ENCODE measurements around the gene BICRAL.
"Not testable (repeated sequence)": the region's sequence is repeated elsewhere in the genome, so short reads cannot be mapped to it uniquely, and the experiment has no call there.

The BICRAL gene

DNA sequence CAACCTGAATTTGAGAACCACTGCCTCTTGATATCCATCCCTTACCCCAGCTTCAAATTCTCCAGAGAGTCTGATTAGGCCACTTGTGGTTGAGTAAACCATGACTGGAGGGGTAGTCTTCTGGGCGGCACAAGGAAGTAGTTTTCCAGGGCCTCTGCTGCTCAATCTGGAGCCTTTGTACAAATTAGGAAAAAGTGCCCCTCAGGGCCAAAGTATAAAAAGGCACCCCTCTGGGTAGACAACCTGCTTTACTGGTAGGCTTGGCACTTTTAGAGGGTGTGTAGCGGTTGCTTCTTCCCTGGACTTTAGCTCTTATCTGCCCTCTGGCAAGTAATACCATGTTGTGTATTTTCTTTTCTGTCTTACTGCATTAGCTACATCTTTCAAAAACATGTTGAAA, 64.7 kb downstream of the BICRAL start:
- no peak for DNase-seq

DNA sequence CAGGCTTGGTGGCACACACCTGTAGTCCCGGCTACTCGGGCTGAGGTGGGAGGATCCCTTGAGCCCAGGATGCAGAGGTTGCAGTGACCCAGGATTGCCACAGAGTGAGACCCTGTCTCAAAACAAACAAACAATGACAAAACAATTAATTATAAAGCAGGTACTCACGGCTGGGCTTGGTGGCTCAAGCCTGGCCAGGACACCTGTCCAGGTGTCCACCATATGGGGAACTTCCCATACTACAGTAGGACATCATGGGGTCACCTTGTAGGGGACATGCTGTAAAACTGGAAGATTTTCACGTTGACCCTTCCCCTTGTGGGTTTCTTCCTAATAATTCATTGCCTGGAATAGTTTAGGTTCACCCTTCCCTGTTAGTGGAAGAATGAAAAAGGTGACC, 66.8 kb downstream of the BICRAL start:
- no peak for DNase-seq

DNA sequence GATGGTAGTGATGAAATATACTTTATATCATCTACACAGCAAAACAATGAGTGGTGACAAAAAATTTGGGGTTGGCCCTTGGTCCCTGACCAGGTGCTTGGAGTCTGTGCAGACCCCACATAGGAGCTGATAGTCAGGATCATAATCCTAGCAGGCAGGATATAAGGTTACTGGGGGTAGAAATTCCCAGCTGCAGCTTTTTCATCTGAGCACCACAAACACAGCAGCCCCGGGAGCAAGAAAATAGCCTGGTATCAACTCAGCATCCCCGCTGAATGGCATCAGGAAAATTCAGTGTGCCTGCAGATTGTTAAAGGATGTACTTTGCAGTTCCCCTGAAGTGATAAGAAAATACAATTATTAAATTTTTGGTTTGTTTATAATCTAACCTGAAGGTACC, 69.7 kb downstream of the BICRAL start:
- DNase-seq = no peak

DNA sequence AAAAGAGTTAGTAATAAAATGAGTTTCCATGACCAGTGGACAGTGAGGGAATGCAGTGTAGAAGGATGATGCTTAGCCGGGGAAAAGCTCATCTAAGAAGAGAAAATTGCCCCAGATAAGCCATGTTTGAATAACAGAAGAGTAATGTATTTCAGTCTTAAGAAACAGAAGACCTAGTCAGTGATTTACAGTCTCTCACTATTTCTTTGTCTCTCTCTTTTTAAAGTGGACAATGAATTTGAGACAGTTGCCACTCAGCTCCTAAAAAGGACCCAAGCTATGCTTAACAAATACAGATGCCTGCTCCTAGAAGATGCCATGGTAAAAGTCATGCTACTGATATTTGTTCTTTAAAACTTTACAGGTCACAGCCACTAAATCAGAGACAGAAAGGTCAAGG, 78.2 kb downstream of the BICRAL start:
- DNase-seq = no peak

DNA sequence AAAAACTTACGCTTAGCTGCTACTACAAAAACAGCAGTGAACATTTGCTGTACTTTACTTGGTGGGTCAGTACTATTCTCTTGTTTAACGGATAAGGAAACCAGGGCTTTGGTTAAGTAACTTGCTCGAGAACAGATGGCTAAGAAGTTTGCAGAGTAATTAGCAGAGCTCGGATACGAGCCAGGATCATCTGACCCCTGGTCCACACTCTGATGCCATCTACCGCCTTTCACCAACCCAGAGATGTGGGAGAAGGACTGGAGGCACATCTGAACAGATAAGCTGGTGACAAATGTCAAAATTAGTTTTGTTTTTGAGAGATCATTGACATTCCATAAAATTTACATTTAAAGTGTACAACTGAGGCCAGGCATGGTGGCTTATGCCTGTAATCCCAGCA, 78.6 kb downstream of the BICRAL start:
- DNase-seq = no peak

DNA sequence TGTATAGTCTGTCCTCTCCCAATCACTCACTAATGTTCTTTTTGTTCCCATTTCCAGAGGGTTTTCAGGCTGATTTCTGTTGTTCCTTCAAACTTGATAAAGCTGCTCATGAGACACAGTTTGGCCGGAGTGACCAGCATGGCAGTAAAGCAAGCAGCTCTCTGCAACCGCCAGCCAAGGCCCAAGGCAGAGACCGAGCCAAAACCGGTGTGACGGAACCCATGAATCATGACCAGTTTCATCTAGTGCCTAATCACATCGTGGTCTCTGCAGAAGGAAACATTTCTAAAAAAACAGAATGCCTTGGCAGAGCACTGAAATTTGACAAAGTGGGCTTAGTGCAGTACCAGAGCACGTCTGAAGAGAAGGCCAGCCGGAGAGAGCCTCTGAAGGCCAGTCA, 82.8 kb downstream of the BICRAL start:
- no peak for DNase-seq

DNA sequence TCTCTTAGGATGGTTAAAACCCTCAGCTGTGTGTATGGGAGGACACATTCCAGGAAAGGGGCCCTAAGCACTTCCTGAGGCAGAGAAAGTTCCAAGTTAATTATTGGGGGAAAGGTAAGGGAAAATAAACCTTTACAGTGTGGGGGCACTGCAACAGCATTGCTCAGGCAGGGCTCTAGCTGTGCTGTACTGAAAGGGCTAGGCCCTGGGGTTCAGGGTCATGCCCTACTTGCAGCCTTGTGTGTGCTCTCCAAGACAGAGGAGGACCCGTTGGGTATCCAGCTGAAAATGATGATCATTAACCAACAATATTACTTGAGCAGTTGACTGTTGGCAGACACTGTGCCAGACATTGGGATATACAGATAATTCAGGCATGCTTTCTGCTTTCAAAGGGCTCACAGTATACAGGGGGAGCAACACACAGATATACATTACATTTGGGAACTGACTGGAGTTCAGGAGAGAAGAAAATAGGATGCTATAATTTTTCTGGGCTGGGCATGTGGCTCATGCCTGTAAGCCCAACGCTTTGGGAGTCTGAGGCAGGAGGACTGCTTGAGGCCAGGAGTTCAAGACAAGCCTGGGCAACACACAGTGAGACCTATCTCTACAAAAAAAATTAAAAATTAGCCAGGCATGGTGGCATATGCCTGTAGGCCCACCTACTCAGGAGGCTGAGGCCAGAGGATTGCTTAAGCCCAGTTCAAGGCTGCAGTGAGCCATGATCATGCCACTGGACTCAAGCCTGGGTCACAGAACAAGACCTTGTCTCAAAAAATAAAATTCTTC, 88.5 kb downstream of the BICRAL start:
- DNase-seq = no peak

DNA sequence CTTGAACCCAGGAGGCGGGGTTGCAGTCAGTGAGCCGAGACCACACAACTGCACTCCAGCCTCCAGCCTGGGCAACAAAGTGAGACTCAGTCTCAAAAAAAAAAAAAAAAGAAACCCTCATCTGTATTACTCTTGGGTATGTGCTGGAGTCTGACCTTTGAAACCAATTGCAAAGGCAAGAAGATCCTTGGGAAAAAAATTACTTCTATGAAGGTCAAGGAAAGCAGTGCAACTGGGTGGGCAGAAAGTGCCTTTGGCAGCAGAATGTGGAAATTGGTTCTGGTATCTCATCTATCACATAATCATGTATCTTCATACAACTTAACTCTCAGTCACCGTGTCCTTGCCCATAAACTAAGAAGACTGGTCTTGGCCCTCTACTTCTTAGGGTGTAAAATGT, 89.9 kb downstream of the BICRAL start:
- DNase-seq = no peak

DNA sequence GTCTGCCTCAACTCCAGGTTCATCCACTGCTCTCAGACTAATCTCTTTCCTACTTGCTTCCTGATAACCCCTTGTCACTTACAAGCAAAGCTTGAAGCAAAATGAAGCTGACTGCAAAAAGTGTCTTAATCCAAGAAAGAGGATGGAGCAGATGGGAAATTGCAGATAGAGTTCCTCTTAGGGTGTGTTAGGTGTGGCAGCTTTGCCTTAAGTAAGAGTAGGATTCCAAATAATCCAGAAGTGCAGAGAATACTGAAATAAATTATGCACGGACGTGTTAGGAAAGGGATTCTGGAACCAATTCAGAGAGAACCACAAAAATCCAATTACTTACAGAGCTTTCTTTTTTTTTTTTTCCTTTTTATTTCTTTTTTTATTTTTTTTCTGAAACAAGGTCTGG, 91.5 kb downstream of the BICRAL start:
- no peak for DNase-seq

DNA sequence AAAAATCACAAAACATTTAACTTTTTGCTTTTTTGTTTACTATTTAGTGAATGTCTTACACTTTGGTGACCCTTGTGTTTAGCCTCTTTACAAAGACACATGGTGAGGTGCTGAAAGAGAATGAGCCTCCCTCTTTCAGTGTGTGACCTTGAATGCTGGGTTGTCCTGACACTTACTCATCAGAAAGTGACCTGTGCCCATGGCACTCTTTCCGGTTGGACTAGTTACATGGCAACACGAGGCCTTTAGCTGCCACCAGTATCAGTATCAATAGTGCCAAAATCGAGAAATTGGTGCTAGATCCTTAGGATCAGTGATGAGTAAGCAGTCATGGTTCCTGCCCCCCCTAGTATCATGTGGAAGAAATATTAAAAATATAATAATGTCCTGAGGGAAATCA, 95.8 kb downstream of the BICRAL start:
- DNase-seq = no peak

DNA sequence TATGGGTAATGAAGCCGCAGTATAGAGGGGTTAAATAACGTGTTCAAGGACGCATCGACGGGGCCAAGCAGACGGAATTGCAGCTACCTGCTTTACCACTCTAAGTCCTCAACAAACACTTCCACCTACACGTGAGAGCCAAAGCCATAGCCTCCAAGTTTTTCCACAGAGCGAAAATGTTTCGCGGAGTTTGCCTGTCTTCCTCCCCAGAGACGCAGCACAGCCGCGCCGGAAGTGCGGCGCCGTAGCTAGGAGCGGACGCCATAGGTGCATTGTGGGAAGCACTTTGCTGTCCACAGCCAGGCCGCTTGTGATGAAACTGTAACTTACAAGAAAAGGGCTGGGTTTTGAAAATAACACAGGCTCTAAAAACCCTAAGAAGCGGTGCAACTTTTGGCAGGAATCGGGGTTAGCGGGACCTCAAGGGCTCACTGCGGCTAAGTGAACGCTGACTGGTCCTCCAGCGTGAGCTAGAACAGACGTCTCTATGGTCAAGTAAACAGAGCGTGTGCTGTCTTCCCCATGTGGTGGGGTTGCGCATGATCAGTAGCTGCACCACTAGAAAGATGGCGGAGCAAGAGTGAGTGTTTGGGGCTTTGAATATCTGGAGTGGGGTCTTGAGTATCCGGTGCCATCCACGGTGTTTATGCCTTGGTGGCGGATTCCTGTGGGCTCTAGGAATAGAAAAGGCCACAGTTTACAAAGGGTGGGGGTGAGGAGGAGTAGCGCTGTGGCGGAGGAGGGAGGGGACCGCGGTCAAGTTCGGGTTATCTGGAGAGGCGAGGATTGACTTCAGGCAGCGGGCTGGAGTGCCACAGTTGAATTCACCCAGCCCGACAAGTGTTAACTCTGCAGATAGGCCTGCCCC, 97.8 kb downstream of the BICRAL start, which contains the start of gene RPL7L1:
Gene RPL7L1 (plus strand): TSS at position 245 of the 868 bp plus-strand sequence. CDS start 295 bp downstream, at position 540.
- DNase-seq = peak; percentile 90

DNA sequence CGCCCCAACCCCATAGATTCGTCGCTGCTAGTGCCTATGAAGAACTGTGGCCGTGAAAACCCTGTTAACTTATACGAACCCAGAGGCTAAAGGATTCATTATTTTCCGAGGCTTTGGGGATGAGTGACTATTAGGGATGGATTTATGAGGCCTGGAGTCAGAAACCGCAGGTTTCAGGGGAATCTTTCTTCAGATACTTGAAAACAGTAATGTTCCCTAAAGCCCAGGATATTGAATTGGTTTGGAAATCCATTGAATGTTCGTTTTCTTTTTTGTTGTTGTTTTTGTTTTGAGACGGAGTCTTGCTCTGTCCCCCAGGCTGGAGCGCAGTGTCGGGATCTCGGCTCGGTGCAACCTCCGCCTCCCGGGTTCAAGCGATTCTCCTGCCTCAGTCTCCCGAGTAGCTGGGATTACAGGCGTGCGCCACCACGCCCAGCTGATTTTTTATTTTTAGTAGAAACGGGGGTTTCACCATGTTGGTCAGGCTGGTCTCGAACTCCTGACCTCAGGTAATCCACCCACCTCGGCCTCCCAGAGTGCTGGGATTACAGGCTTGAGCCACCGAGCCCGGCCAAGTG, 98.5 kb downstream of the BICRAL start:
- not testable (repeated sequence) for DNase-seq

DNA sequence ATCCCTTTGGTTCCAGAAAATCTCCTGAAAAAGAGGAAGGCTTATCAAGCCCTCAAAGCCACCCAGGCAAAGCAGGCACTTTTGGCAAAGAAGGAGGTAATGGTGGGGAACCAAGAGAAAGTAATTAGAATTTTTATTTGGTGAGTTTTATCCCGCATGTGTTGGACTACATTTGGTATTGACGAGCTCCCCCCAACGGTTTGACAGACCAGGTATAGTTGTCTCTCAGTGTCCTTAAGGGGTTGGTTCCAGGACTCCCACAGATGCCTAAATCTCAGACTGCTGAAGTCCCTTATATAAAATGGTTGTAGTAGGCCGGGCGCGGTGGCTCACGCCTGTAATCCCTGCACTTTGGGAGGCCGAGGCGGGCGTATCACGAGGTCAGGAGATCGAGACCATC, 99.0 kb downstream of the BICRAL start:
- not testable (repeated sequence) for DNase-seq

DNA sequence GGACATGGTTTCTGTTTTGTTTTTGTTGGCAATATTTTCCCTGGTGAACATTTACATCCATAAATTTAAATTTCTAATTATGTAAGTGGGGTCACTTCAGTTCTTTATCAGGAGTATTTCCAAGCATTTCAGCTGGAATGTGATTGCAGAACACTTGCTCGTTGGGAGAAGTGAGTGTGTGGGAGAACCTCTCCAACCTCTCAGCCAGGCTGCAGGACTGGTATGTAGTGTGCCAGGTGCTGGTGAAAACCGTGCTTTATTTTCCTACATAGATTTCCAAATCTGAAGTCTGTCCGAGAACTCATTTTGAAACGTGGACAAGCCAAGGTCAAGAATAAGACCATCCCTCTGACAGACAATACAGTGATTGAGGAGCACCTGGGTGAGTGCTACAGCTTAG, 103.8 kb downstream of the BICRAL start:
- DNase-seq = no peak

DNA sequence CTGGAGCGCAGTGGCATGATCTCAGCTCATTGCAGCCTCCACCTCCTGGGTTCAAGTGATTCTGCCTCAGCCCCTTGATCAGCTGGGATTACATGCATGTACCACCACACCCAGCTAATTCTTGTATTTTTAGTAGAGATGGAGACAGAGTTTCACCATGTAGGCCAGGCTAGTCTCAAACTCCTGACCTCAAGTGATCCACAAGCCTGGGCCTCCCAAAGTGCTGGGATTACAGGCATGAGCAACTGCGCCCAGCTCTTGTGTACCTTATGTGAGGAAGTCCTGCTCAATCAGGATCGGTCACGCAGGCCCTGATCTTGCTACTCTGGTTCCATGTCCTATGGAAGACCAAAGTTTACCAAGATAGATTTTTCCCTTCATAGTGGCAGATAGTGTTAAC, 106.3 kb downstream of the BICRAL start:
- not testable (repeated sequence) for DNase-seq

DNA sequence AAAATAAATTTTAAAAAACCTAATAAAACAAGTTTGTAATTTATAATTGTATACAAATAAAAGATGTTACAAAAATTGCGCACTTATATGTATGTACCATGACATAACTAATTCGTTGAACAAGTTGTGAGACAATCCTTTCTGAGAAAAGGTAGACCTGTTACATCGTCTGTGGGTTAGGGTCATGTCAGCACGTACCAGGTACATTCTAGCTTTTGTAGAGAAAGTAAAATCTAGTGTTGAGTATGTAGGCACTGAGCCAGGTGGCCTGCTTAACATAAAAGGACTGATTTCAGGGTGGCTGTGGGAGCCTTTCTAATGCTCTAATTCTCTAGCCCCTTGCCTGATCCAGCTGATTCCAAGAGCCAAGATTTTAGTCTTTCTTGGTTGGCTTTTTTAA, 108.0 kb downstream of the BICRAL start:
- no peak for DNase-seq

DNA sequence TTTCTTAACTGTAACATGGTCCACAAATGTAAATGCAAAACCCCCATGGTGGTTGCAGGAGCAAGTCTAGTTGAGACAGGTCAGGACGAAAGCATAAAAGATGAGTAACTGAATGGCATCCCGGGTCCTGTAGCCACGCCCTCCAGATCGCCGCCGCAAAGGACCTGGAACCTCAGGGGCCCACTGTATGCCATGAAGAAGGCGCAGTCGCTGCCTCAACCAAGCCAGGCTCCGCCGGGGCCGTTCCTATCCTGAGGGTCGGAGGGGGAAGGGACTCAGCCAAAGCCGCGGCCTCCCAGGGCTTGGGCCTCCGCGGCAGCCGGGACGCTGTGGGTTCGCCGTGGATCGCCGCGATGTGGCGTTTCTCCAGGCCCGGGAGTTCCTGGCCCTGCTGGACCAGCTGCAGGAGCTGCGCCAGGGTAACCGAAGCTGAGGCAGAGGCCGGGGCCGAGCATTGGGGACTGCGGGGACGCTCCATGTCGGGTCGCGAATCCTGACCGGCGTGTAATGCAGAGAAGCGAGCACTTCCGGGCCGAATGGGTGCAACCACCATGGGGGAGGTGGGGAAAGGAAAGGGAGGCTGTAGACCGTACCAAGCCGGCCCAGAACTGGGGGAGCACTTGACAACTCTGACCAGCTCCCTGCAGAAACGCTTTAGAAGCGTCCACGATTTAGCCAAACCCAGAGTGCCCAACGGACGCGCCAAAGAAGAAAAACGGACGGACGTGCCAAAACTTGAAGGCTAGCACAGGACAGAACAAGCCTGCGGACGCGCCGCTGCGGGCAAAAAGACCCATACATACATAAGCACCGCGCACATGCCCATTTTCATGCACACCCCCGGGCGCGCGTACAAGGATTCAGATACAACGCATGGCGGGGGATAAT, 108.7 kb downstream of the BICRAL start:
- DNase-seq = peak; percentile 96

DNA sequence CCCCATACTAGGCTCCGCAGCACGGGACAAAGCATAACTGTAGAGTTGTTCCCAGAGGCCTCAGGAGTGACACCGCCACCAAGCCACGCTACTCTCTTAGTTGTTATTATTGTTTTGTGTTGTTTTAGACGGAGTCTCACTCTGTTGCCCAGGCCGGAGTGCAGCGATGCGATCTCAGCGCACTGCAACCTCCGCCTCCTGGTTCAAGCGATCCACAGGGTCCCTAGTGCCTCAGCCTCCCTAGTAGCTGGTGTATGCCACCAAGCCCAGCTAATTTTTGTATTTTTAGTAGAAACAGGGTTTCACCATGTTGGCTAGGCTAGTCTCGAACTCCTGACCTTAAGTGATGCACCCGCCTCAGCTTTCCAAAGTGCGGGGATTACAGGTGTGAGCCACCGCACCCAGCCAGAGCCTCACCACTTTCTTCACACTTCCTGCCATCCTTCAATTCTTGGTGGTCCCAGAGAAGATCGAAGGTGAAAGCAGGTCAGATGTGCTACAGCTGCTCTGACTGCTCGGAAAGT, 109.4 kb downstream of the BICRAL start:
- DNase-seq = no peak

DNA sequence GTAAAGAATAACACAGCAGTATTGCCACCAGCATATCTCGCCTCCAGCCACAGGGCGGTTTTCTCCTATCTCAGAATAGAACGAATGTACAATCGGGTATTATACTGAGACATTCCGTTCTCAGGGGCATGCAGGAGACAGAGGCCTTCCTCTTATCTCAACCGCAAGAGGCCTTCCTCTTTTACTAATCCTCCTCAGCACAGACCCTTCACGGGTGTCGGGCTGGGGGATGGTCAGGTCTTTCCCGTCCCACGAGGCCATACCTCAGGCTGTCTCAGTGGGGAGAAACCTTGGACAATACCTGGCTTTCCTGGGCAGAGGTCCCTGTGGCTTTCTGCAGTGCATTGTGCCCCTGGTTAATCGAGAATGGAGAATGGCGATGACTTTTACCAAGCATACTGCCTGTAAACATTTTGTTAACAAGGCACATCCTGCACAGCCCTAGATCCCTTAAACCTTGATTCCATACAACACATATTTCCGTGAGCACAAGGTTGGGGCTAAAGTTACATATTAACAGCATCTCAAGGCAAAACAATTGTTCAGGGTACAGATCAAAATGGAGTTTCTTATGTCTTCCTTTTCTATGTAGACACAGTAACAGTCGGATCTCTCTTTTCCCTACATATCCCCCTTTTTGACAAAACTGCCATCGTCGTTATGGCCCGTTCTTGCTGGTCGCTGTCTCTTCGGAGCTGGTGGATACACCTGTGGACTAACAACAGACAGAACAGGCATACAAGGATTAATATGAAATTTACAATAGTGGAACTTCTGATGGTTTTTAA, 112.4 kb downstream of the BICRAL start:
- DNase-seq = not testable (repeated sequence)

DNA sequence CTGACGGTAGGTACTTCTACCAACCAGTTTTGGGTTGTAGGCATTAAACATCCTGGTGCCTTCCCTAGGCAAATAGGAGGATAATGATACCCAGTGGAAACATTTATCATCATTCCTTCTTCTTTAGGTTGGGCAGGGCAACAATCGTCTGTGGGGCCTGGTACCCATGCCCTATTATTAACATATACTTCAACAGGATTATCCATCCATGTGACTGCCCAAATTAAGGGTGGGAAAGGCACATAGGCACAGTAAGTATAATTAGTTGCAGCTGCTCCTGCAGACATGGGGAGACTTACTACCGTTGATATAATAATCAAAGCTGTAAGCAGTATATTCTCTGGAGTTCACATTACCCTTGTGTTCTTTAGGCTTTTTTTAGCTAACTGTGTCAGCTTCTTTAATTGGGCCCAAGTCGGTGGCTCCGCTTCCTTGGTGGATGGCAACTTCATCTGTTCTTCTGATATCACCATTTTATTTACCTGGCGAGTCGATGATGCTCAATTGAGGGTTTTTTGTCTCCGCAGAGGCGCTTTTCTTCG, 114.4 kb downstream of the BICRAL start:
- no peak for DNase-seq

DNA sequence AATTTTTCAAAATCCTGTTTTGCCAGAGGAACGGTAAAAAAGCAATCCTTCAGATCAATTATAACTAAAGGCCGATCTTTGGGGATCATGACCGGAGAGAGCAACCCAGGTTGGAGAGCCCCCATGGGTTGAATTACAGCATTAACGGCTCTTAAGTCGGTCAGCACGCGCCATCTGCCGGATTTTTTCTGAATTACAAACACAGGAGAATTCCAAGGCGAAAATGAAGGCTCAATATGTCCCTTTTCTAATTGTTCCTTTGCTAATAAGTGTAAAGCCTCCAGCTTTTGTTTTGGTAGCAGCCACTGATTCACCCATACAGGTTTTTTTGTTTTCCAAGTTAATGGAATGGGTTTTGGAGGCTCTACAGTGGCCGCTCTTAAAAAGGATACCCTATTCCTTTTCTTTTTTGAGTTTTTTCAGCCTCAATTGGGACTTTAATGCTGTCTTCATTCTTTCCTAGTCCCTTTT, 117.1 kb downstream of the BICRAL start:
- DNase-seq = no peak

Data from left hindlimb (tissue), 1 donor.